Frontal cortex (tissue), 4 donors: ENCODE results near the gene SGCA. TPM values are rescaled to one million over a fixed set of nuclear protein-coding genes. Genes with fewer than 3 reads are reported as not detected.

Experiments used
- DNase-seq, 2 donors: peaks; one replicate each; pipeline ENCODE4 v3.0.0; 2012; ENCODE audit warnings: low spot score in 2 of 2
- FAIRE-seq: peaks from 2 replicates; lab custom pipeline; 2012; peaks lifted over from hg19 to GRCh38; lab: Jason Lieb, UNC
- total RNA-seq: library from RNA; depleted of rRNA; stranded (reverse); fragments of >200 nt; gene quantifications from one replicate; pipeline ENCODE4 v1.2.3, GENCODE V29; 2014
- donor health status: control.
- donor health status: control.
- donor health status: control.

The SGCA gene
- total RNA-seq, 1 donor from 2014 or later, result not detected

DNA sequence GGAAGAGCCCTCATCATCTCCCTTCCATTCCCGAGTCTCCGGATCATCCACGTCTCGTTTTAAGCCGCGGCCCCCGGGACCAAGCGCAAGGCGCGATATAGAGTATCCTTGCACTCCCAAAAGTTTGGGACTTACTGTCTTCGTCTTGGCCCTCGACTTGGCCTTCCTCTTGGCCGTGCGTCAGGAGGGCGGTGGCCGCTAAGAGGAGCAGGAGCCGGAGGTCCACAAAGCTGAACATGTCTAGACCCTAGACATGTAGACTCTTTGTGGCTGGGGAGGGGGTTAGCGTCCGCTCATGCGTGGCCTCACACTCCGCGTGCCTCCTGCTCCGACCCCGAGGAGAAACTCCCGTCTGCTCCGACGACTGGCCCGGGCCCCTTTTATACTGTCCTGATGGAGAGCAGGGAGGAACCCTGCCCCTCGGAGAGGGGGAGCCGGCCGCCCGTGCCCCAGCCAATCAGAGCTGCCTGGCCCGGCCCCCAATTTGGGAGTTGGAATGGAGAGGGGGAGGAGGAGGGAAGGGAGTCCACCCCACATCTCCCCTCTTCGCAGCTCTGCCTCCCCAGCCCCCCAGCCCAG, 35.6 kb downstream of the SGCA start, which contains the start of gene COL1A1:
TSS of gene COL1A1 (minus strand) at position 356 of the 579 bp plus-strand sequence. CDS start at position 238, 118 bp downstream.
- FAIRE-seq (no peak), DNase-seq (no peak)

DNA sequence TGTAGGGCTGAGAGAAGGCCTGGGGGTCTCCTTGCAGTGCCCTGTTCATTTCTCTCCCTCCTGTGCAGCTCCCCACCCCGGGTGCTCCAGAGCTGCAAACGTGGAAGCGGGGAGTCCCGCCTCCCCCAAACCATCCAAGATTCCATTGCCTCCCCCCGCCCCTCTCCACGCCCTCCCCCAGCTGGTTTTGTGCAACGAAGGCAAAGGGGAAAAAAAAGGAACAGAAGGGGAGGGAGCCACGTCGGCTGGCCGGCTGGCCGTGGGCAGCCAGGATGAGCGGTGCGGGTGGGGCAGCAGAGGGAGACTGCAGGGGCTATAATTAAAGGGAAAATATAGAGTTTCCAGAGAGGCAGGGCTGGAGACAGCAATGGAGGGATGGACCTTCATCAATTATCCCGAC, 37.3 kb downstream of the SGCA start:
- DNase-seq (no peak), FAIRE-seq (no peak)

GRCh38 chr17:50203604-50204345, 38.0 kb downstream of the SGCA start:
- no peak for FAIRE-seq
- DNase-seq, result no peak

DNA sequence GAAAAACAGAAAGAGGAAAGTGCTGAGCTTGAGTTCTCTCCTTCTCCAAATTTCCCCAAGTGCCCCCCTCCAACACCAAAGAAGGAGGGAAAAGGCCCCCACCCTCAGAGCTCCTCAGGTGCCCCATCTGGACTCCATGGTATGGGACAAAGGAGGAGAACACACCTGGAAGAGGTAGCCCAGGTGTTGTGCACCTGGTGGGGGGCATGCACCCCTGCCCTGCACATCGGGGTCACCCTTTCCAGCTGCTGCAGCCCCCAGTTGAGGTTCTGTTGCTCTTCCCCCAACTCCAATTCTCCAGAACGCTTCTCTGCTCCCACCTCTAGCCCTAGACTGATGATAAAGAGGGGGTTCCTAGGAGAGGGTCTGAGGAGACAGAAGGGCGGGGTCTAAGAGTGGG, 38.6 kb downstream of the SGCA start:
- DNase-seq (no peak), FAIRE-seq (no peak)

DNA sequence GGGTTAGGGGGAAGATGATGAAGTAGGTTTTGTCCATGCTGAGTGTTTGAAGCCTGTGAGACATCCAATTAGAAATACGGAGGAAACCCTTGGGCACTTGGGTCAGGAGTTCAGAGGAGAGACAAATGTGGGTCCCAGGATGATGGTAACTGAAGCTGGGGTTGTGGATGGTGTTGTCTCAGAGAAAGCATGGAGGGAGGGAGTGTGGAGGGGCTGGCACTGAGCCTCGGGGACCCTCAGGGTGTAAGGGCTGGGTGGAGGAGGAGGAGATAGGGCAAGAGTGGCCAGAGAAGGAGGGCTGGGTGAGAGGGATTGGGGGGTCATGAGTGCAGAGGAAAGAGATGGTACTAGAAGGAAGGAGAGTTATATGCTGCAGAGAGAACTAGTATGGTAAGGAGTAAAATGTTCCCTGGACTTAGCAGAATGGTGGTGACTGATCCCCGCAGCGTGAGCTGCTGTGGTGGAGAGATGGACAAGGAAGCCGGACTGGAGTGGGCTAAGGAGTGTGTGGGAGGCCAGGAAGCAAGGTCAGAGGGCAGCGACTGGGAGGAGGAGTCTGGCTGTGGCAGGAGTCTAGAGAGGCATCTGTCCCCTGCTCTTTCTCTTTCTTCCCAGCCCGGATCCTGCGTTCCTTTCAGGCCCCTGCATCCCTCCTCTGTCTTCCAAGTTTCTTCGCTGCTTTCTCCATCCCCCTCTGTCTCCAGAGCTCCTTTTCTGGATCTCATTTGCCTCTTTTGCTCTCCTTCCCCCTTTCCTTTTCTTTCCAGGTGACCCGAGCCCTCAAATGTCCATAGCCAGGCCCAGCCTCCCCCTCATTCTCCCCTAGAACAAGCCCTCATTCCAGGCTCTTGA, 39.5 kb downstream of the SGCA start:
- no peak for FAIRE-seq

DNA sequence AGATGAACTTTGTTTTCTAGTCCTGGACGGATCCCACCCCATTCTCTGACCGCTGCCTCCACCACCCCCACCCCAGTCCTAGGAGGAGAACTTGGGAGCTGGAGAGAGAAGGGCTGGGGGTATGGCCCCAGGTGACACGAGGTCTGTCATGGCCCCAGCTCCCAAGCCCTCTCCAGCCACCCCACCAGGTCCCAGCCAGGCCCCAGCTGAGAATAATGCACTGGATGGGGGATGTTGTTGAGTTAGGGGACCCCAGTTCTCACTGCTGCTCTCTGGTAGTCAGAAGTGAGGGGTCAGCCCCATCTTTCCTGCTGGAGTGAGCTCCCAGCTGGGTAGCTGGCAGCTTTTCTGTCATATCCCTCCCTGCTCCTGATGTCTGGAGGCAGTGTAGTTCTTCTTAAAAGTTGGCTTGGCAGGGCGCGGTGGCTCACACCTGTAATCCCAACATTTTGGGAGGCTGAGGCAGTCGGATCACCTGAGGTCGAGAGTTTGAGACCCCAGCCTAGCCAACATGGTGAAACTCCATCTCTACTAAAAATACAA, 40.2 kb downstream of the SGCA start:
- no peak for DNase-seq
- no peak for FAIRE-seq

More for the DNA sequence above, 39.5 kb downstream of the SGCA start:
- no peak for DNase-seq

- no peak for FAIRE-seq
- no peak for DNase-seq
These were observed 40.9 kb downstream of the SGCA start for GRCh38 chr17:50206604-50207293.

DNA sequence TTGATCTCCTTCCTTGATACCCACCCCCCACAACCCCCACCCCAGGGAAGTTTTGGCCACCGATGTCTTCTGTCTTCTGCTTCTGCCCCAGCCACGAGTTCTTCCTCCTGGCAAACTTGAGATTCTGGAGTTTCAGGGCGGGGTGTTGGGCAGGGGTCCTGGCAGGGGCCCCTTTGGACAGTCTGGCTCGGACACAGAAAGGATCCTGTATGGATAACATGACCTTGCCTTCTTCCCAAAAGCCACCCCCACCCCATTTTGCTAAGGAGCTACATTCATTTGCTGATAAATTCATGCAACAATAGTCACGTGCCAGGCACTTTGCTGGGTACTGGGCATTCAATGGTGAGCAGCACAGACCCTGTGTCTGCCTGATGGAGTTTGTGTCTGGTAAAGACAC, 41.5 kb downstream of the SGCA start:
- FAIRE-seq (no peak), DNase-seq (no peak)

GRCh38 chr17:50207792-50208567, 42.2 kb downstream of the SGCA start:
- FAIRE-seq, result no peak

DNA sequence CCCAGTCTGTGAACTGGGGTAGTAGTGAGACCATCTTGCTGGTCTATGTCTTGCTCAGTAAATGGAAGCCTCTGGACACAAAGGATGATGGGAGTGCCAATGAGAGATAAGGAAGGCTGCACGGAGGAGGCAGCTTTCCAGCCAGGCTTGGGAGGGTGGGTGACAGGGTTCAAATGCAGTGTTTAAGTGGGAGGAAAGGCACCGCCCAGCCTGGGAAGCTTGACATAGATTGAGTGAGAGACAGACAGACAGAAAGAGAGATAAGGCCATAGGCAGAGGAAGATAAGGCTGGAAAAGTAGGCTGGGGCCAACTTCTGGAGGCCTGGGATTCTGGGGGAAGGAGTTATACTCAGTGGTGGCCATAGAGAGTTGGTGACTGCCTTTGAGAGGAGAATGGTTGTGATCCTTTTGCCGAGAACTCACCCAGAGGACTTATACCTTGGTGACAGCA, 42.8 kb downstream of the SGCA start:
- FAIRE-seq, result no peak

More at GRCh38 chr17:50207792-50208567, 42.2 kb downstream of the SGCA start:
- DNase-seq, result no peak

GRCh38 chr17:50209133-50209471, 43.3 kb downstream of the SGCA start:
- no peak for DNase-seq
- FAIRE-seq, result no peak

More for the DNA sequence above, 42.8 kb downstream of the SGCA start:
- DNase-seq, result no peak

DNA sequence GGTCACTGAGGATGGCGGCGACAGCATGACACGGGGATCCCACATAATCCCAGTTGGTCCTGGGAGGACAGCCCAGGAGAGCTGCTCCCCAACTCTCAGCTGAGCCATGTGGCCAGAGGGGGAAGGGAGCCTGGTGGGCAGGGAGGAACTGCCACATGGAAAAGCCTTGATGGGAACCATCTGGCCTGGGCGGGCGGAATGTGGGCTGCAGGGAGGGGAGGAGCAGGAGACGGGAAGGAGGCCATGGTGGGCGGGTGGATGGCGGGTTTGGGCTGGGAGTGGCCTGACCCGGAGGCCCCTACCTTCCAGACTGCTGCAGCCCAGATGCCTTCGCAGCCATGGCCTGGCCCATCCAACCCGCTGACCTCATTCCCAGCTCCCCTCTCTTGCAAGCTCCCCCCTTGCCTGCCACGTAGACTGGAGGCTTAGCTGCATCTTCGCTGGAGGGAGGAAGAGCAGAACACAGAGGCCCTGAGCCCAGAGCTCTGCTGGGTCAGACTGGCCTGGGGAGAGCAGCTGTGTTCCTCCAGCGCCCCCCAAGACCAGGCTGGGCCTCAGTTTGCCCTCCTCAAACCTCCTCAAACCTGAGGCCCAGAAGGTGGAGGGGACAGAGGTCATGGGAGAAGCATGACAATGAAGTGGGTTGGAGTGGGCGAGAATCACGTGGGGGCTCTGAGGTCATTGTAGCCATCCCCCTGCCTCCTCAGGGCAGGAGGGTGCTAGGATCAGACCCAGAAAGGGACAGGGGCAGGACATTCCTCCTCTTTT, 43.9 kb downstream of the SGCA start:
- DNase-seq, result no peak
- no peak for FAIRE-seq

GRCh38 chr17:50210240-50211225, 44.7 kb downstream of the SGCA start:
- FAIRE-seq (no peak), DNase-seq (peak in 1 of 2 donors; percentile 51)

DNA sequence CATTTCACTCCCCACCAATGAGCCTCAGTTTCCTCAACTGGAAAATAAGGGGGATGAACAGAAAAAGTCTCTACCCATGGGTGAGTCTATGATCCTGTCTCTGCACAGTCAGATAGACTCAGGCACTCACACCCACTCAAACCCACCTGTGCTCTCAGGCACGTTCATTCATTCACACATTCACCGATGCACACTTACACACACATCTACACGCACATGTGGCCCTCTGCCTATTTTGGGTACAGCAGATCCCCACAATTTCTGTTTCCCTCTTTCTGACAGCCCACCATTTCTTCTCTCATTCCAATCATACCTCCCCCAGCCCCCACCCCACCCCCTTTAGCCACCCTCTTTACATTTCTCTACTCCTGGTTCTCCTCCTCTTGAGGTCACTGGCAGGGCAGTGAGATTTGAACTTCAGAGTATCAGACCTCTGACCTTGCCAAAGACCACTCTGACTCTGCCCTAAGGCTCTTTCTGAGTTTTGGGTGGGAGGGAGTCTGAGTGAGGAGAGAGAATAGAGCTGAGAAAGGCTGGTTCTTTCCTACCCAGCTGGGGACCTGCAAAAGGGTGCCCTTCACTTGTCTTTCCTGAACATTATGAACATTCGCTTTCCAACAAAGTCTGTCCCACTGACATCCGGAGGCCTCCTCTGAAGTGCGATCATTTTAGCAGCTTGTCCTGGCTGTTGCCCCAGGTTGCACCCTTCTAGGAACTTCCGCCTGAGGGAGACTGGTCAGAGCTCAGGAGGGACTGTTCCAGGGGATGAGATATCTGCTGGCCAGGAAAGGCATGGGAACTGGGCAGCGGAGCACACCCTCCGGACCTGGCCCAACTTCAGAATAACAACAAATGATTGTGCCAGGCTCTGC, 45.7 kb downstream of the SGCA start:
- FAIRE-seq (no peak), DNase-seq (no peak)

- FAIRE-seq (no peak), DNase-seq (no peak)
These were observed 46.5 kb downstream of the SGCA start for GRCh38 chr17:50212121-50212843.
